ENCODE measurements around the gene SIRT2.
"Not testable (repeated sequence)": the region's sequence is repeated elsewhere in the genome, so short reads cannot be mapped to it uniquely, and the experiment has no call there.

SIRT2 gene

GRCh38 chr19:38869160-38869835 is 30.1 kb downstream of the SIRT2 start:
- DNase-seq = no peak

DNA sequence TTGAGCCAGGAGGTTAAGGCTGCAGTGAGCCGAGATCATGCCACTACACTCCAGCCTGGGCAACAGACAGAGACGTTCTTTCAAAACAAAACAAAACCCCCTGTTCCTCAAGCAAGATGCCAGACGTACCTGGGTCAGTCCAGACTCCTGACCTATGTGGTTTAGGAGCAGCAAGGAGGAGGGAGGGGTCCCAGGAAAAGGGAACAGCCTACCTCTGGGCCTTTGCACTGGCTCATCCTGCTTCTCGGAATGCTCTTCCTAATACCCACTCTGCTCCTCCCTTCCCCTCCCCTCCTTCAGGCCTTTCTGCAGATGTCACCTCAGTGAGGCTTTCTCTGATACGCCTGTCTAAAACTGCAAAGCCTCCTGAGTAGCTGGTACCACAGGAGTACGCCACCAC is 30.9 kb downstream of the SIRT2 start:
- DNase-seq = no peak

DNA sequence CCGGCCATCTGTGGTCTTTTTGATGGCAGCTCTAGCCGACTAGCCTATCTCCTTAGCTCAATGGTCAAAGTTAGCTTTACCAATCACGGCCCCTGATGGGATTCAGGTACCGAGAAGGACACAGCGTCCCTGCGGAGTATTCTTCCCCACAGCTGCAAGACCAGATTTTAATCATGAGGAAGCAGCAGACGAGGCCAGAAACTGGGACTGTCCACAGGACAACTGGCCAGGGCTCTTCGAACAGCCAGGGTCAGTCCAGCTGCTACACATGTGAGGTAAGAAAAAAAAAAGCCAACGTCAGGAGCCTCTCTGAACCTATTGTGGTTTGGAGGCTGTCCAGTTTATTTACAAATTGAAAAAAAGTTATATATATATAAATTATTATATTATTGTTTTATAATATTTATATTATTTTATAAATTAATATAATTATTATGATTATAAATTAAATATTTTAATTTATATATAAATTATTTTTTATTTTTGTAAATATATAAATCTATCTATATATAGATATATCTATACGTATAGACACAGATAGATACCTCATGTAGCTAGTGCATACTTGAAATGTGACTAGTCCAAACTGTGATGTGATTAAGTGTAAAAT is 32.1 kb downstream of the SIRT2 start:
- DNase-seq = no peak

- DNase-seq = peak; percentile 38
Measured at GRCh38 chr19:38862321-38863059, 36.9 kb downstream of the SIRT2 start.

DNA sequence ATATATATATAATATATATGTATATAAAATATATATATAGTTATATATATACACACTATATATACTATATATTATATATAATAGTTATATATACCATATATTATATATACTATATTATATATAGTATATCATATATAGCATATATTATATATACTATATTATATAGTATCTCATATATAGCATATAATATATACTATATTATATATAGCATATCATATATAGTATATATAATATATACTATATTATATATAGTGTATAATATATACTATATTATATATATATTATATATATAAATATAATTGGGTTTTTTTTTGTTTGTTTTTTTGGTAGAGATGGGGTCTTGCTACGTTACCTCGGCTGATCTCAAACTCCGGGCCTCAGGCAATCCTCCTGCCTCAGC is 38.0 kb downstream of the SIRT2 start:
- DNase-seq = no peak

GRCh38 chr19:38859631-38860204 is 39.7 kb downstream of the SIRT2 start:
- not testable (repeated sequence) for DNase-seq

DNA sequence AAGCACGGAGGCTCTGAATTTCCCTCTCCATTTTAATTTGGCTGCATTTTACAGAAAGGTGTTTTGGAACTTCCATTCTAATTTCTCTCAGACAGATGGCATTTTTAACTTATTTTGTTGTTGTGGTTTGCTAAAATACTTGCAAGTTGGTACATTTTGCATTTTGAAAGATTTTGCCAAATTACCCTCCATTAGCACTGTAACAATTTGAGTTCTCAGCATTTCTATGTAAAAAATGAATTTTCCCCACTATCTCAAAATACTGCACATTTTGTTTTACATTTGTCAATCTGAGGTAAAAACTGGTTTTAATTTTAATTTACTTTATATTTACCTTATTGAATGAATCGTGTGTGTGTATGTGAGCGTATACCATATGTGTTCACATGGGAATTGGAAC is 42.6 kb downstream of the SIRT2 start:
- DNase-seq = no peak

DNA sequence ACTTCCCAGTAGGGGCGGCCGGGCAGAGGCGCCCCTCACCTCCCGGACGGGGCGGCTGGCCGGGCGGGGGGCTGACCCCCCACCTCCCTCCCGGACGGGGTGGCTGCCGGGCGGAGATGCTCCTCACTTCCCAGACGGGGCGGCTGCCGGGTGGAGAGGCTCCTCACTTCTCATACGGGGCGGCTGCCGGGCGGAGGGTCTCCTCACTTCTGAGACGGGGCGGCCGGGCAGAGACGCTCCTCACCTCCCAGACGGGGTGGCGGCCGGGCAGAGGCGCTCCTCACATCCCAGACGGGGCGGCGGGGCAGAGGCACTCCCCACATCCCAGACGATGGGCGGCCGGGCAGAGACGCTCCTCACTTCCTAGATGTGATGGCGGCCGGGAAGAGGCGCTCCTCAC is 43.7 kb downstream of the SIRT2 start:
- DNase-seq = not testable (repeated sequence)

DNA sequence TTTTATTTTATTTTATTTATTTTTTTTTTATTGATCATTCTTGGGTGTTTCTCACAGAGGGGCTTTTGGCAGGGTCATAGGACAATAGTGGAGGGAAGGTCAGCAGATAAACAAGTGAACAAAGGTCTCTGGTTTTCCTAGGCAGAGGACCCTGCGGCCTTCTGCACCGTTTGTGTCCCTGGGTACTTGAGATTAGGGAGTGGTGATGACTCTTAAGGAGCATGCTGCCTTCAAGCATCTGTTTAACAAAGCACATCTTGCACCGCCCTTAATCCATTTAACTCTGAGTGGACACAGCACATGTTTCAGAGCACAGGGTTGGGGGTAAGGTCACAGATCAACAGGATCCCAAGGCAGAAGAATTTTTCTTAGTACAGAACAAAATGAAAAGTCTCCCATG is 44.5 kb downstream of the SIRT2 start:
- DNase-seq = not testable (repeated sequence)

- DNase-seq = no peak
Measured at GRCh38 chr19:38853214-38853613, 46.2 kb downstream of the SIRT2 start.

GRCh38 chr19:38852231-38853044 is 47.0 kb downstream of the SIRT2 start:
- peak; percentile 69 for DNase-seq

GRCh38 chr19:38851622-38852230 is 47.7 kb downstream of the SIRT2 start:
- peak; percentile 85 for DNase-seq

DNA sequence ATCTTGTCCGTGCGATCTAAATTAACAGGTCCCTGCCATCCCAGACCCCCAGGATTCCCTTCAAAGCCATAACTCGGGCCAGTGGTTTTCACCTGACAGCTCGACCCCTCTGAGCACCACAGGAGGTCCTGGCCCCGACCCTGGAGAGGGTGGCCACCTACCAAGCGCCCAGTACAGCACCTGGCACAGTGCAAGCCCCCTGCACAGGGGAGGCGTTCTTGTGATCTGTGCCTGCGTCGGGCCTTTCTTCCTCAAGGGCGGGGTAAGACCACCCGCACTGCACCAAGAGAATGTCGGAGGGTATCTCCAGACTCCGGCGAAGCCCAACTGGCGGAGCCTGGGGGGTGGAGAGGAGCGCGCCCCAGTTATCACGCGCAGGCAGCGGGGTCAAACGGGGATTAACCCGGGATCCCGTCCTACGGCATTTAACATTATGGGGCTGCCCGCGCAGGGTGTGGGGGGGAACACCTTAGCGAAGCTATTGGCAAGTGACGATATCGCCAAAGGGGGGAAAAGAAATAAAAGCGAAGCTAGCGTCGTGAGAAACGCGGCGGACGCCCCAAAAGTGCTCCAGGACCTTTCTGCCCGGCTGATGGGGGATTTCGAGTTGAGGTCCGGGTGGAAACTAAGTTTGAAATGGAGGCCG is 48.3 kb downstream of the SIRT2 start:
- no peak for DNase-seq

GRCh38 chr19:38850436-38850975 is 48.9 kb downstream of the SIRT2 start:
- peak; percentile 84 for DNase-seq

DNA sequence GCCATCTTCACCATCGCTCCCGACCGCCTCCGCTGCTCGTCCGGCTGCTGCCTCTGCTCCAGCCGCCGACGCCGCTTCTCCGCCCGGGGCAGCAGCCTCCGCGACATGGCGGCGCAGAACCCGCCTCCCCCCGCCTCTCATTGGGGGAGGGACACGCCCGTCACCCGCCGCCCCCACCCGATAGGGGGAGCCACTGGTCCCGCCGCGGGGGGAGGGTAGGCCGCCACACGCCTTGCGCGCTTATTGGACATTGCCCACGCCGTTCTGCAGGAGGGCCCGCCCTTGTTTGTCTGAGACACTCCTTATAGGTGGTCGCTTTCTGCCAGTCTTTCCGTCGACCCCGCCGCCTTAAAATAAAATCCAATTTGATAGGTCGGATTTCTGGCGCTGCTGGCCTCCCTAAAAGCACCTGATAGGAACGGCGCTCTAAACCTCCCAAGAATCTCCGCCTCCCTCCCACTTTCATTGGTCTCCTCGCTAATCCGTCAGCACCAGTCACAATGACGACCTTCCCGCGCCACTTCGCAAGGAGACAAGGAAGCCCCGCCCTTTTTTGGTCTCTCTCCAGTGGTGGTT is 49.5 kb downstream of the SIRT2 start, which contains the start of gene HNRNPL:
Gene HNRNPL, minus strand, starts transcription at position 127 of the 576 bp plus-strand sequence. Its CDS starts 20 bp downstream, at position 107.
- DNase-seq = peak; percentile 96

GRCh38 chr19:38849147-38849859 is 50.1 kb downstream of the SIRT2 start:
- peak; percentile 91 for DNase-seq

DNA sequence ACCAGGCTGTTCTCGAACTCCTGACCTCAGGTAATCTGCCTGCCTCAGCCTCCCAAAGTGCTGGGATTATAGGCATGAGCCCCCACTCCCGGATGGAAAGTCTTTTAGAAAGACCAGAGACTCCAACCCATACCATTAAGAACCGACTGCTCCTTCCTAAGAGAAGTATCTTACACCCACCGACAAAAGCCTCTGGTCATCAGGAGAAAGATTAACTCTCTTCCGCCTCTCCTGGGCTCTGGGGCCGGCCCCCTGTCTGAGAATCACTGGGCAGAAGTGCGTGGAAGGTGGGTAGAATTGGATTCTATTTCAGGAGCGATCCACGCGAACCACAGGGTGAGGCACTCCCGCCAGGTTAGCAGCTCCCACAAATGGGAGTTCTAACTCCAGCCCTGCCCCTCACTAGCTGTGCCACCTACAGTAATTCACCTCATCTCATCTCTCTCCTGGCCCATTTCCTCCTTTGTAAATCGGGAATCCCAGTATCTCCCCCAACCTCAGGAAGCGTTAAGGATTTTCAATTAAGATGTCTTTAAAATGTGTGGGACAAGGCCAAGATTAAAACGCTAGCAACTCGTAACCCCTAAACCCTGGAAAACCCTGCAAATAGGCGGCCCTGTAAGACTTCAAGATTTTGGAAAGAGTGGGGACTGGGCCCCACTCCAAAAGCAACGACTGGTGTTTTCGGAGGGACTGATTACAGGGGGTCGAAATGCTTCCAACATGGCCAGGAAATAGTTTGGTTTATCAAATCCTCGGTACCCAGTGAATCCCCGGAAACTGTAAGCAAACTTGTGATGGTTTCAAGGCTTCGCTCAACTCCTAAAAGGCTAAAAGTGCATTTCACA is 50.9 kb downstream of the SIRT2 start:
- DNase-seq = no peak

- DNase-seq = no peak
Measured at GRCh38 chr19:38846097-38846496, 53.3 kb downstream of the SIRT2 start.

Measured in right kidney (tissue), 1 donor.